HG02852 (cell line): ENCODE measurements around the gene ZNF776.
"Not testable (repeated sequence)": the region's sequence is repeated elsewhere in the genome, so short reads cannot be mapped to it uniquely, and the experiment has no call there.

Experiments used
- ATAC-seq: cut with Tn5 transposase; IDR thresholded peaks from one replicate; pipeline ENCODE4 v1.9.1; 2021; ENCODE audit warnings: mild to moderate bottlenecking, moderate library complexity; ENCODE audit not compliant: unreplicated experiment

Gene ZNF776

GRCh38 chr19:57746580-57747471 is at the start of gene ZNF776:
ZNF776 (plus strand) TSS chr19:57746815; CDS start chr19:57747059, 244 bp downstream.
- ATAC-seq: peak; percentile 96

- ATAC-seq: no peak
Measured at GRCh38 chr19:57701625-57702024, 45.0 kb upstream of the ZNF776 start.

- ATAC-seq: no peak
Measured at GRCh38 chr19:57706346-57706745, 40.3 kb upstream of the ZNF776 start.

- ATAC-seq: no peak
Measured at GRCh38 chr19:57708641-57709361, 37.8 kb upstream of the ZNF776 start, which contains the start of gene ZNF154. ZNF154 (minus strand) TSS chr19:57709204; CDS start chr19:57708971, 233 bp downstream.

GRCh38 chr19:57709616-57710015 is 37.0 kb upstream of the ZNF776 start:
- no peak for ATAC-seq

- no peak for ATAC-seq
Measured at GRCh38 chr19:57712222-57712621, 34.4 kb upstream of the ZNF776 start.

- no peak for ATAC-seq
Measured at GRCh38 chr19:57719424-57719823, 27.2 kb upstream of the ZNF776 start.

- ATAC-seq: no peak
Measured at GRCh38 chr19:57719901-57720519, 26.6 kb upstream of the ZNF776 start.

- ATAC-seq: no peak
Measured at GRCh38 chr19:57720878-57721277, 25.7 kb upstream of the ZNF776 start.

GRCh38 chr19:57738320-57738719 is 8.3 kb upstream of the ZNF776 start:
- not testable (repeated sequence) for ATAC-seq

- not testable (repeated sequence) for ATAC-seq
Measured at GRCh38 chr19:57738770-57739169, 7.8 kb upstream of the ZNF776 start.

GRCh38 chr19:57747472-57747807 is 825 bp downstream of the ZNF776 start:
- no peak for ATAC-seq

GRCh38 chr19:57748029-57748428 is 1.4 kb downstream of the ZNF776 start:
- ATAC-seq: no peak

- no peak for ATAC-seq
Measured at GRCh38 chr19:57754091-57754673, 7.6 kb downstream of the ZNF776 start.

GRCh38 chr19:57755031-57755430 is 8.4 kb downstream of the ZNF776 start:
- no peak for ATAC-seq

GRCh38 chr19:57757941-57758340 is 11.3 kb downstream of the ZNF776 start:
- no peak for ATAC-seq

GRCh38 chr19:57759096-57759495 is 12.5 kb downstream of the ZNF776 start:
- ATAC-seq: no peak

- peak; percentile 94 for ATAC-seq
Measured at GRCh38 chr19:57769345-57770131, 22.9 kb downstream of the ZNF776 start, which contains the start of gene ZNF586. ZNF586 (plus strand) TSS chr19:57769676; CDS start chr19:57769843, 167 bp downstream.

- no peak for ATAC-seq
Measured at GRCh38 chr19:57771417-57771816, 24.8 kb downstream of the ZNF776 start.

- no peak for ATAC-seq
Measured at GRCh38 chr19:57773488-57773887, 26.9 kb downstream of the ZNF776 start.
